GM10847 (cell line): ENCODE measurements around the gene SCD5.

Experiments
- POLR2A ChIP-seq: IDR thresholded peaks from 2 replicates; pipeline ENCODE4 v1.6.1; 2011; ENCODE audit not compliant: insufficient read length; ENCODE audit errors: extremely low read depth

SCD5 gene

GRCh38 chr4:82801910-82802521 is 3.4 kb upstream of the SCD5 start:
- no peak for TF ChIP-seq POLR2A

- TF ChIP-seq POLR2A = no peak
These were observed 648 bp upstream of the SCD5 start for GRCh38 chr4:82799006-82799881.

GRCh38 chr4:82797405-82798111 is 1.0 kb downstream of the SCD5 start:
- TF ChIP-seq POLR2A = no peak

- no peak for TF ChIP-seq POLR2A
These were observed 1.6 kb downstream of the SCD5 start for GRCh38 chr4:82797040-82797404.

GRCh38 chr4:82792912-82793649 is 5.5 kb downstream of the SCD5 start:
- TF ChIP-seq POLR2A = no peak

GRCh38 chr4:82791179-82791578 is 7.4 kb downstream of the SCD5 start:
- no peak for TF ChIP-seq POLR2A

- TF ChIP-seq POLR2A = no peak
These were observed 8.4 kb downstream of the SCD5 start for GRCh38 chr4:82790060-82790660.

GRCh38 chr4:82789025-82789776 is 9.4 kb downstream of the SCD5 start:
- no peak for TF ChIP-seq POLR2A

GRCh38 chr4:82787342-82787741 is 11.3 kb downstream of the SCD5 start:
- TF ChIP-seq POLR2A = no peak

GRCh38 chr4:82786828-82787227 is 11.8 kb downstream of the SCD5 start:
- TF ChIP-seq POLR2A = no peak

- no peak for TF ChIP-seq POLR2A
These were observed 12.8 kb downstream of the SCD5 start for GRCh38 chr4:82785611-82786400.

GRCh38 chr4:82784681-82785610 is 13.7 kb downstream of the SCD5 start:
- no peak for TF ChIP-seq POLR2A

- no peak for TF ChIP-seq POLR2A
These were observed 15.8 kb downstream of the SCD5 start for GRCh38 chr4:82782626-82783345.
